ENCODE data around the gene DSCAM.
"Not testable (repeated sequence)": the region's sequence is repeated elsewhere in the genome, so short reads cannot be mapped to it uniquely, and the experiment has no call there.

The DSCAM gene

GRCh38 chr21:40250514-40251294, 596.3 kb downstream of the DSCAM start:
- DNase-seq (ENCODE audit: low read depth in 2 of 2), result no peak

GRCh38 chr21:40244981-40245380, 602.0 kb downstream of the DSCAM start:
- no peak for DNase-seq (ENCODE audit: low read depth in 2 of 2)

GRCh38 chr21:40243685-40244084, 603.3 kb downstream of the DSCAM start:
- no peak for DNase-seq (ENCODE audit: low read depth in 2 of 2)

- DNase-seq (ENCODE audit: low read depth in 2 of 2), result no peak
Measured at GRCh38 chr21:40242586-40243265, 604.2 kb downstream of the DSCAM start.

- no peak for DNase-seq (ENCODE audit: low read depth in 2 of 2)
Measured at GRCh38 chr21:40235528-40235927, 611.4 kb downstream of the DSCAM start.

GRCh38 chr21:40231979-40232378, 615.0 kb downstream of the DSCAM start:
- no peak for DNase-seq (ENCODE audit: low read depth in 2 of 2)

- DNase-seq (ENCODE audit: low read depth in 2 of 2), result no peak
Measured at GRCh38 chr21:40227096-40227495, 619.9 kb downstream of the DSCAM start.

- DNase-seq (ENCODE audit: low read depth in 2 of 2), result no peak
Measured at GRCh38 chr21:40215941-40216340, 631.0 kb downstream of the DSCAM start.

- DNase-seq (ENCODE audit: low read depth in 2 of 2), result no peak
Measured at GRCh38 chr21:40210251-40210650, 636.7 kb downstream of the DSCAM start.

GRCh38 chr21:40208948-40209345, 638.0 kb downstream of the DSCAM start:
- no peak for DNase-seq (ENCODE audit: low read depth in 2 of 2)

GRCh38 chr21:40208206-40208947, 638.6 kb downstream of the DSCAM start:
- DNase-seq (ENCODE audit: low read depth in 2 of 2), result no peak

GRCh38 chr21:40200946-40201345, 646.0 kb downstream of the DSCAM start:
- DNase-seq (ENCODE audit: low read depth in 2 of 2), result no peak

GRCh38 chr21:40200126-40200525, 646.8 kb downstream of the DSCAM start:
- no peak for DNase-seq (ENCODE audit: low read depth in 2 of 2)

- no peak for DNase-seq (ENCODE audit: low read depth in 2 of 2)
Measured at GRCh38 chr21:40194185-40194980, 652.6 kb downstream of the DSCAM start.

- DNase-seq (ENCODE audit: low read depth in 2 of 2), result no peak
Measured at GRCh38 chr21:40191616-40192015, 655.3 kb downstream of the DSCAM start.

GRCh38 chr21:40191196-40191595, 655.8 kb downstream of the DSCAM start:
- no peak for DNase-seq (ENCODE audit: low read depth in 2 of 2)

- DNase-seq (ENCODE audit: low read depth in 2 of 2), result no peak
Measured at GRCh38 chr21:40187946-40188654, 658.9 kb downstream of the DSCAM start.

- no peak for DNase-seq (ENCODE audit: low read depth in 2 of 2)
Measured at GRCh38 chr21:40187244-40187643, 659.7 kb downstream of the DSCAM start.

- DNase-seq (ENCODE audit: low read depth in 2 of 2), result no peak
Measured at GRCh38 chr21:40186045-40186444, 660.9 kb downstream of the DSCAM start.

GRCh38 chr21:40185208-40185607, 661.8 kb downstream of the DSCAM start:
- DNase-seq (ENCODE audit: low read depth in 2 of 2), result no peak

- DNase-seq (ENCODE audit: low read depth in 2 of 2), result not testable (repeated sequence)
Measured at GRCh38 chr21:40182491-40182890, 664.5 kb downstream of the DSCAM start.
